Skeletal muscle tissue (tissue), 4 donors: ENCODE data around the gene LRRC49. TPM values are rescaled to one million over a fixed set of nuclear protein-coding genes. Genes with fewer than 3 reads are reported as not detected.

Experiments
- H3K27ac ChIP-seq: one replicate; pipeline ENCODE4 v1.7.0; 2013; ENCODE audit warnings: mild to moderate bottlenecking, low read depth, low read length, inconsistent platforms
- H3K27me3 ChIP-seq, 3 donors: one replicate each; pipeline ENCODE4 v1.7.0; 2013; ENCODE audit warnings: low read length in 3 of 3; ENCODE audit not compliant: control insufficient read depth in 3 of 3, insufficient read depth in 3 of 3
- H3K36me3 ChIP-seq, 3 donors: one replicate each; pipeline ENCODE4 v1.7.0; 2013; ENCODE audit warnings: low read length in 3 of 3; ENCODE audit not compliant: control insufficient read depth in 3 of 3, insufficient read depth in 3 of 3
- H3K4me1 ChIP-seq, 3 donors: one replicate each; pipeline ENCODE4 v1.7.0; 2013; ENCODE audit warnings: low read length in 3 of 3, mild to moderate bottlenecking in 3 of 3; ENCODE audit not compliant: control insufficient read depth in 3 of 3, insufficient read depth in 3 of 3
- H3K4me3 ChIP-seq, 3 donors: one replicate each; pipeline ENCODE4 v1.7.0; 2013; ENCODE audit warnings: low read length in 3 of 3
- H3K9ac ChIP-seq, 3 donors: one replicate each; pipeline ENCODE4 v1.7.0; 2013; ENCODE audit warnings: low read length in 3 of 3, mild to moderate bottlenecking in 3 of 3, moderate library complexity in 2 of 3, low read depth in 1 of 3
- H3K9me3 ChIP-seq, 3 donors: one replicate each; pipeline ENCODE4 v1.7.0; 2013; ENCODE audit warnings: low read length in 3 of 3; ENCODE audit not compliant: control insufficient read depth in 3 of 3
- total RNA-seq: library from RNA; depleted of rRNA; stranded (reverse); fragments of >200 nt; gene quantifications from one replicate; pipeline ENCODE4 v1.2.3, GENCODE V29; 2014
- donor health status: Osteomylitis.

Gene LRRC49
- total RNA-seq, 1 donor from 2014 or later, result 11.0 TPM

DNA sequence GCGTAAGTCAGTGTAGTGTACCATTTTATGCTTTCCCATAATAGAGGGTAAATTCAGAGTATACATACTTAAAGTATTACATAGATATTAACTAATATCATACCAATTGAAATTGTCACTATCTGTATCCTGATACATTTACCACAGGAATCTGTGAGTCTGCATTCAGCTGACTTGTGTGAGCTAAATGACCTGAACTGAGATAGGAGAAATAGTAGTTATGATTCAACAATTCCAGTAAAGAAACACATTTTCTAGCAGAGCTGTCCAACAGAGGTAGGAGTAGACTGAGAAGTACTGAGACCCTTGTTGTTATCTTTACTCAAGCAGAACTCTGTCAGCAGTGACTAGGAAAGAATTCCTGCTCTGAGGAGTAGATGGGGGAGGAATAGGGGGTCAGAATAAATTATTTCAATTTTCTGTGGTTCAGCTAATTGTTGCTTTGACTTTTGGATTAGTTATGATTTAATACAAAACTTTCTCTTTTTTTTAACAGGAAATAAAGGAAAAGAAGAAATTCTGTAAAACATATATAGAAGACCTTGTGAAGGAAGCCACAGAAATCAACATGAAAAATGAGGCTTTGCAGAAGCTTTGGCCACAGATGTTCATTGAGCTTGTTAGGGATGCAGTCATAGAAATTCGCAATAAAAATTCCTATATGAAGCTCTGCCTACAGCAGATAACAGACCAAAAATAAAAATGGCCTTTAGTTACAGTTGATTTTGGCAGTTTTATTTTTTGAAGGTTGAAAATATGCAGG is 156.5 kb downstream of the LRRC49 start:
- no peaks in the 10 kb centered on the region for H3K4me1 ChIP-seq
- no peak overlapping the region for H3K4me3 ChIP-seq
- H3K36me3 ChIP-seq, result peaks cover 0 to 3% (median 3%) of the 10 kb centered on the region in 3 donors
- H3K9ac ChIP-seq, result no peak overlapping the region
- no peak overlapping the region for H3K27ac ChIP-seq
- H3K9me3 ChIP-seq, result no peaks in the 10 kb centered on the region
- H3K27me3 ChIP-seq, result no peaks in the 10 kb centered on the region

DNA sequence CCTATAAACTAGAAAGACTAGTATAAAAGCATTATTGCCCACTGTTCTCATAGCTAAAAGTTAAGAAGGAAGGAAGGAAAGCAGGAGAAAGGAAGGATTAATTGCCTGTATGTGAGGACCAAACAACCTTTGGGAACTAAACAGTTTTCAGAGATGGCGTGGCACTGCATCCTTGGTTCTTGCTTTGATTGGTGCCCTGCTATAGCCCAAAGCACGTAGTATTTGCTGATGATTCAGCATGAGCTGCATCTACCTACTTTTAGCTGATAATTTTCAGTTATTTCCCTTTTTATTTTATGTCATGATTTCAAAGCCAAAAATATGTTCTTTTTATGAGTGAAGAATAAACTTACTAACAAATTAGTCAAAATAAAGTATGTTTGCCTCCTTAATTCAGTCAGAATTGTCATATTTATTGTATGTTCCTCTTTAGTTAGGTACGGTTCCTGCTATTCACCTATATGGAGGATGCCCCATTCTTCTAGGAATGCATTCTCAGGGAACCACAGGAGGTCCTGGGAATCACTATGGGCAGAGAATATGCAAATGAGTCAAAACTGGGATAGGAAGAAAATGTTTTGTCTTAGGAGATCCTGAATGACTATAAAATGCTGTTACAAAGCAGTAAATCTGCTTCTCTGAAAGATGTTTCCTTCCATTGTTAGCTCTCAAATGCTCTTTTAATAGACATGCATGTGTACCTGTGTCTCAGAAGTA is 157.2 kb downstream of the LRRC49 start:
- H3K27me3 ChIP-seq, result no peaks in the 10 kb centered on the region
- no peaks in the 10 kb centered on the region for H3K9me3 ChIP-seq
- H3K9ac ChIP-seq, result no peak overlapping the region
- H3K36me3 ChIP-seq, result peaks cover 0 to 3% (median 3%) of the 10 kb centered on the region in 3 donors
- no peak overlapping the region for H3K27ac ChIP-seq
- no peak overlapping the region for H3K4me3 ChIP-seq
- H3K4me1 ChIP-seq, result no peaks in the 10 kb centered on the region

DNA sequence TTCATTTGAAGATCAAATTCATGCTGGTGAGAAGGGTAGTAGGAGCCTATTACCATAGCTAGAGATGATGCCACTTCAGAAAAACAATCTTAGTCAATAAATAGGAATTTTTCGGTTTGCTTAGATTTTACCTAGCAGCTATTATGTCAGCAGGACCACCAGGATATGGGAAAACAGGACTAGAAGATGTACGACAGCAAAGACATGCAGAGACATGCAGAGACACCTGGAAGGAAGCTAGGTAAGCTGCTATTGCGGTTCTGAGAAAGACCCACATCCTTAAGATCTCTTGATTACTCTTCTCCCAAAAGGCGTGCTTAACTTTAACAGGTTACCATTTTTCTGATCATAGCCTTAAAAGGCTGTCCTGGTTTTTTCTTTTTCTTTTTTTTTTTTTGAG is 157.8 kb downstream of the LRRC49 start:
- Histone ChIP-seq H3K36me3 (peaks cover 0 to 3% (median 3%) of the 10 kb centered on the region in 3 donors), H3K9me3 (no peaks in the 10 kb centered on the region), H3K27me3 (no peaks in the 10 kb centered on the region), H3K4me3 (no peak overlapping the region), H3K9ac (no peak overlapping the region), H3K27ac (no peak overlapping the region), H3K4me1 (no peaks in the 10 kb centered on the region)

DNA sequence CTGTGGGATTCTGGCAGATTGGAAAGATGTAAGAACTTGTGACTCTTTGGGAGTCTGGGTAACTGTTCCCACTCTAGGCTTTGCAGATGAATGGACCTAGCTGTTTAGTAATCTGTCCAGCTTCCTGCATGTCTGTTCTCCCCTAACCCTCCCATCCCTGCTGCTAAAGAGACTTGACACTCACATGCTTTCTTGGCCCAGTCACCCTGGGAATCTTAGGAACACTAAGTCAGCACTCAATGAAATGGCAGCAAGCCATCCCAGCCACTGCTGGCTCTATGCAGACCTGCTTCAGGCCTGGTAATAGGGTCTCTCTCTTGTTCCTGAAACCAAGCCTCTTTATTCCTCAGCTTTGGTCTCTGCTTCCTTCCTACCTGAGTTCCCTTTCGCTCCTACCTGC is 158.9 kb downstream of the LRRC49 start:
- no peak overlapping the region for H3K9ac ChIP-seq
- H3K27me3 ChIP-seq, result no peaks in the 10 kb centered on the region
- peaks cover 0 to 3% (median 3%) of the 10 kb centered on the region in 3 donors for H3K36me3 ChIP-seq

DNA sequence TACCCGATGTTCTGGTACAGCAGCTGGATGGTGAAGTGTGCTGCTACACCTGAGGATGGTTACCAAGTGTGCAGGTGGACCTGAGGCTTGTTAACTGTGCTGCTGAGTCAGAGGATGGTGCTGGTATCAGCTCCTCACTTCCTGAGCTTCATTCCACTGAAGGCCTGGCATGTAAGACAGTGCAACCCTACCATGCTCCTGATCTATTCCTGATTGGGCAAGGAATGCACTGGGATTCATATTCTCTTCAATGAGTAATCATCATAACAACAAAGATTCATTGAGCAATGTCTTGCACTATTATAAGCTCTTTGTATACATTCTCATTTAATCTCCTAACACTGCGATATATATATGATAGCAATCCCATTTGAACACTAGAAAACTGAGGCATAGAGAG is 159.7 kb downstream of the LRRC49 start:
- Histone ChIP-seq H3K27ac (no peak overlapping the region), H3K4me1 (no peaks in the 10 kb centered on the region), H3K9me3 (no peaks in the 10 kb centered on the region), H3K4me3 (no peak overlapping the region), H3K27me3 (no peaks in the 10 kb centered on the region), H3K9ac (no peak overlapping the region), H3K36me3 (peaks cover 0 to 3% (median 3%) of the 10 kb centered on the region in 3 donors)

More for the DNA sequence above, 158.9 kb downstream of the LRRC49 start:
- no peaks in the 10 kb centered on the region for H3K9me3 ChIP-seq
- no peaks in the 10 kb centered on the region for H3K4me1 ChIP-seq
- H3K4me3 ChIP-seq, result no peak overlapping the region
- H3K27ac ChIP-seq, result no peak overlapping the region

DNA sequence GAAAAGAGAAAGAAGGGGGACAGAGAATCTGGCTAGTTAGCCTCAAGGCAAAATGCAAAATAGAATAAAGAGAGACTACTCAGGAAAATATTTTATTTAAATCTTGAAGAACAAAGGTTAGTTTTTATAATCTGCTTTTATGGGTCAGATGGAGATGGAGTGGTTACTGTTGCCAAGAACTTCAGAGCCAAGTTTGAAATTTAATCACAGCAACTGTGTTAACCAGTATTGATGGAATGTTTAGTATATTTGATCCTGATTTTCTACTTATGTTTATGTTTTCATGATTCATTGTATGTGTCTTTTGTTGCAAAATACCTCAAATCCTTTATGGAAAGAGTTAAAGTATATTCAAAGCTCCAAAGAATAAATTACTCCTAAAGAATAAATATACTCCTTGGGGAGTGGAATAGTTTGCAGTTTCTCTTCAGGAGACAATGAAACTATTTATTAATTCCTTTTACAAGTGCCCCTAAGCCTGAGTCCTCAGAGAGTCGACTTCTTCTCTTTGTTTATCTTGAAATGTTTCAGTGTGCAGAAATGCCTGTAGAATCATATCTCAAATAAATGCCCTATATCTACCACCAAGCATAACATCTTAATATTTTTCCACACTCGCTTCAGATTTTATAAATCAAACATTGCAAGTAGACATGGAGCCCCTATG is 161.8 kb downstream of the LRRC49 start:
- no peaks in the 10 kb centered on the region for H3K27me3 ChIP-seq
- peaks cover 0 to 3% (median 3%) of the 10 kb centered on the region in 3 donors for H3K36me3 ChIP-seq
- H3K4me1 ChIP-seq, result no peaks in the 10 kb centered on the region
- H3K9me3 ChIP-seq, result peaks cover 0 to 3% (median 2%) of the 10 kb centered on the region in 3 donors
- no peak overlapping the region for H3K27ac ChIP-seq
- H3K4me3 ChIP-seq, result no peak overlapping the region
- H3K9ac ChIP-seq, result no peak overlapping the region

DNA sequence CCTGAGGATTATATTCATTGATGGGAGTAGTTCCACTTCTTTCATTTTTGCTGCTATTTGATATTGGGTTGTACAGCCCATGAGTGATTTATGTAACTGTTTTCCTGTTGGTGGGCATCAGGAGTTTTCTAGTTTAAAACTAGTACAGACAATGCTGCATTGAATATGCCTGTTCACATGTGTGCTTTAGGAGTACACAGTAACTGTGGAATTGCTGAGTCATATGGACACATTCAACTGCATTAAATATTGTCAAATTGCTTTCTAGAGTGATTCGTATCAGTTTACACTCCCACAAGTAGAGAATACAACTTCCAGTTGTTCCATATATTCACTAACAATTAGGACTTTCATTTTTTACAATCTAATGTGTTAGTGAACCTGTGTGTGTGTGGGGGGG is 162.8 kb downstream of the LRRC49 start:
- H3K9me3 ChIP-seq, result peaks cover 0 to 3% (median 2%) of the 10 kb centered on the region in 3 donors
- no peaks in the 10 kb centered on the region for H3K4me1 ChIP-seq
- peaks cover 0 to 3% (median 2%) of the 10 kb centered on the region in 3 donors for H3K36me3 ChIP-seq
- no peak overlapping the region for H3K9ac ChIP-seq
- H3K27me3 ChIP-seq, result no peaks in the 10 kb centered on the region
- H3K4me3 ChIP-seq, result no peak overlapping the region
- H3K27ac ChIP-seq, result no peak overlapping the region

DNA sequence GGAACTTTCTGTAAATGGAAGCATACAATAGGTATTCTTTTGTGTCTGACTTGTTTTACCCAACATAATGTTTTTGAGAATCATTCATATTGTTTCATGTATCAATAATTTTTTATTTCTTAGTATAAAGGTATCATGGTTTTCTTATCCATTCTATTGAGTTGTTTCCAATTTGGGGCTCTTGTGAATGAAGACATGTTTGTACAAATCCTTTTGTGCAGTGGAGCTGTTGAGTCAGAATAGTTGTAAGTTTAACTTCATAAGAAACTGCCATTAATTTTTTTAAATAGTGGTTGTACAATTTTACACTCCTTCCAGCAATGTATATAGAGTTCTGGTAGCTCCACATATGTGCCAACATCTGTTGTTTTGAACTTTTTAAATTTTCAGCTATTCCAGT is 163.5 kb downstream of the LRRC49 start:
- H3K4me3 ChIP-seq, result no peak overlapping the region
- peaks cover 0 to 3% (median 2%) of the 10 kb centered on the region in 3 donors for H3K9me3 ChIP-seq
- no peaks in the 10 kb centered on the region for H3K27me3 ChIP-seq
- no peak overlapping the region for H3K27ac ChIP-seq
- H3K36me3 ChIP-seq, result peaks cover 0 to under 1% (median 0%) of the 10 kb centered on the region in 3 donors
- no peak overlapping the region for H3K9ac ChIP-seq
- no peaks in the 10 kb centered on the region for H3K4me1 ChIP-seq

DNA sequence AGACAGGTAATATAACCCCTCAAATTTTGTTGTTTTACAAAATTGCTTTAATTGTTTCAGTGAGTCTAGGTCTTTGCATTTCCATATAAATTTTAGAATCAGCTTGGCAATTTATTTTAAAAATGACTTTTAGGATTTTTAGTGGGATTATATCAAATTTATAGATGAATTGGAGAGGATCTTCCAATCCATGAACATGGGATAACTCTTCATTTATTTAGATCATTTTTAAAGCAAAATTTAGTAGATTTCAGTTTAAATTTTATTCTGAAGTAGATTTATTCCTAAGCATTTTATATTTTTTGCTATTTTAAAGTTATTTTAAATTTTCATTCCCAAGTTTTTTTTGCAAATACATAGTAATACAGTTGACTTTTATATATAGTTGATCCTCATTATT is 164.5 kb downstream of the LRRC49 start:
- Histone ChIP-seq H3K4me1 (no peaks in the 10 kb centered on the region), H3K4me3 (no peak overlapping the region), H3K36me3 (no peaks in the 10 kb centered on the region), H3K27ac (no peak overlapping the region), H3K9ac (no peak overlapping the region), H3K9me3 (peaks cover 0 to 3% (median 2%) of the 10 kb centered on the region in 3 donors), H3K27me3 (no peaks in the 10 kb centered on the region)

DNA sequence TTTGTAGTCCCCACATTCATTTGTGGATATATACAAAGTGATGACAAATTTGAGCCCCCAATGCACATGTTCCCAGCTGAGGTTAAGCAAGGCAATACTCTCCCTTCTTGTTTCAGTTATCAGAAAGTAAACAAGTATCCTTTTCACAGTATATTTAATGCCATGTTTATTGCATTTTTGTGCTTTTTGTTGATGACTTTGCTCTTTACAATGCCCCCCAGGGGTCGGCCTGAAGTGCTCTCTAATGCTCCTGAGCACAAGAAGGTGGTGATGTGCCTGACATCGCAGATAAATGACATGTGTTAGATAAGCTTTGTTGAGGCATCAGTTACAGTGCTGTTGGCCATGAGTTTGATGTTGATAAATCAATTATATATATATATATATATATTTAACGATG is 165.0 kb downstream of the LRRC49 start:
- peaks cover 0 to 3% (median 2%) of the 10 kb centered on the region in 3 donors for H3K9me3 ChIP-seq
- no peak overlapping the region for H3K4me3 ChIP-seq
- H3K4me1 ChIP-seq, result no peaks in the 10 kb centered on the region
- H3K36me3 ChIP-seq, result no peaks in the 10 kb centered on the region
- H3K27me3 ChIP-seq, result no peaks in the 10 kb centered on the region
- H3K9ac ChIP-seq, result no peak overlapping the region
- H3K27ac ChIP-seq, result no peak overlapping the region
